Measurements from ENCODE around the gene COCH.
"Not testable (repeated sequence)": the region's sequence is repeated elsewhere in the genome, so short reads cannot be mapped to it uniquely, and the experiment has no call there.

COCH gene

DNA sequence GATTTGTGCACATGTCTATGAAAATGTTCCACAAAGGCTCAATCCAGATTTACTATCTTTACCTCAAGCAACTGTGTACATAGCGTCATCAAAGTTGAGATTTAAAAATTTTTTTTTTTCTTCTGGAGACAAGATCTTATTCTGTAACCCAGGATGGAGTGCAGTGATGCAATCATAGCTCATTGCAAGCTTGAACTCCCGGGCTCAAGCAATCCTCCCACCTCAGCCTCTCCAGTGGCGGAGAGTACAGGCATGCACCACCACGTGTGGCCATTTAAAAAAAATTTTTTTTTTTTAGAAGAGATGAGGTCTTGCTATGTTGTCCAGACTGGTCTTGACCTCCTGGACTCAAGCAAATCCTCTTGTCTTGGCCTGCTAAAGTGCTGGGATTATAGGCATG, 2.3 kb downstream of the COCH start:
- no peak for DNase-seq

DNA sequence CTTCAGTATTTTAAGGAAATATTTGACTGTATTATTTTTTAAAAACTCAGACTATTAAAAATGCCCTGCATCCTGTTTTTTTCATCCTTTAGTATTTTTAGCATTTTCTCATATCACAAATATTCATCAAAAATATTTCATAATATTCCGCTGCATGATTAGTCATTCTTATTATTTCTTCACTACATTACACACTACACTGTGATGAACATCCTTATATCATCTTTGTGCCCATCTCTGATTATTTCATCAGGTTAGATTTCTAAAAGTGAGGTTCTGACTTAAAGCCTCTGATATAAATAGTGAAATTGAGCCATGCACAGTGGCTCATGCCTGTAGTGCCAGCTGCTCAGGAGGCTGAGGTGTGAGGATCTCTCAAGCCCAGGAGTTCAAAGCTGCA, 8.1 kb downstream of the COCH start:
- no peak for DNase-seq

DNA sequence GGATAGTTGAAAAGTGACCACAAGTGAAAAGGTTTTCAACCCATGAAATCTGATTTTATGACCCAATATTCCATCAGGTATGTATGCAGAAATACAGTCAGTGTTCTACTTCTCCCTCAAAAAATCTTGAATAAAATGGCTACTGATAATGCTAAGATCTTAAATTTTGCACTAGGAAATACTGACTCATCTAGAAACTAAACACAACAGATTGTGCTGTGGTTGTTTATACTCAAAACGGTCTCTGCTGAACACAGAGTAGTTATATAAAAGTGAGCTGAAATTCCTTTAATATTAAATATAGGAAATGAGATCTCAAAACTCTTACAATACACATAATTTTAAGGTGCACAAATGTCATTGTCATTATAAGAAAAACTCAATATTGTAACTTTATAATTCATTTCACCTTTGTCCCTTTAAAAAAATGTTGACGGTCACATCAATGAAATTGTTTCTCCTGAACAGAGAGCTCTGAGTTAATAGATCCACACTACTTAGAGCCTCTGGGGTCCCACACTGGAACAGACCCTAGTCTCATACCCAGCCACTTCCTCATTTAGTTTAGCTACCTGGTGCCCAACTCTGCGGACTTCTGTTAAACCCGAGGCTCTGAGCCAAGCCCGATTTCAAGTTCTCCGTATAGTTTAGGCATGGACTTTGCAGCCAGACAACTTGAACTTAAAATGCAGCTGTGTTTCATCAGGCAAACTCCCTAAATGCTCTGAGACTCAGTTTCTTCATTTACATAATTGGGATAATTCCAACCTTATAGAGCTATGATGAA, 9.3 kb downstream of the COCH start:
- DNase-seq: no peak

DNA sequence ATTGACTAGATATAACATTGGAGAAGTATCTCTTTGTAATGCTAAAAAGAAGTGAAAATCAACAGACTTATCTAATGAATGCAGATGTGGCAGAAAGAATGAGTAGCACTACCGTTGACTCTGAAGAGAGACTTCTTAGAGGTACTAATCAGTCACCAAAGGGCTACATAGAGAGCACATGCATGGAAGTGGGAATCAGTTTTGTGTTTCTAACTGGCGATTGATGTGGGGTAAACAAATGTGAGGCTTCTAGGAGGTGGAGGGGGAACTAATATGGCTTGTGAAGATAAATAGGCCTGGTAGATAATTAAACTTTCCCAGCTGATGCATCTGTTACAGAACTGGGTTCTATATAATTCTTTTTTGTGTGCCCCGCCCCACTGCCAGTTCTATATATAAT, 10.5 kb downstream of the COCH start:
- DNase-seq: no peak

DNA sequence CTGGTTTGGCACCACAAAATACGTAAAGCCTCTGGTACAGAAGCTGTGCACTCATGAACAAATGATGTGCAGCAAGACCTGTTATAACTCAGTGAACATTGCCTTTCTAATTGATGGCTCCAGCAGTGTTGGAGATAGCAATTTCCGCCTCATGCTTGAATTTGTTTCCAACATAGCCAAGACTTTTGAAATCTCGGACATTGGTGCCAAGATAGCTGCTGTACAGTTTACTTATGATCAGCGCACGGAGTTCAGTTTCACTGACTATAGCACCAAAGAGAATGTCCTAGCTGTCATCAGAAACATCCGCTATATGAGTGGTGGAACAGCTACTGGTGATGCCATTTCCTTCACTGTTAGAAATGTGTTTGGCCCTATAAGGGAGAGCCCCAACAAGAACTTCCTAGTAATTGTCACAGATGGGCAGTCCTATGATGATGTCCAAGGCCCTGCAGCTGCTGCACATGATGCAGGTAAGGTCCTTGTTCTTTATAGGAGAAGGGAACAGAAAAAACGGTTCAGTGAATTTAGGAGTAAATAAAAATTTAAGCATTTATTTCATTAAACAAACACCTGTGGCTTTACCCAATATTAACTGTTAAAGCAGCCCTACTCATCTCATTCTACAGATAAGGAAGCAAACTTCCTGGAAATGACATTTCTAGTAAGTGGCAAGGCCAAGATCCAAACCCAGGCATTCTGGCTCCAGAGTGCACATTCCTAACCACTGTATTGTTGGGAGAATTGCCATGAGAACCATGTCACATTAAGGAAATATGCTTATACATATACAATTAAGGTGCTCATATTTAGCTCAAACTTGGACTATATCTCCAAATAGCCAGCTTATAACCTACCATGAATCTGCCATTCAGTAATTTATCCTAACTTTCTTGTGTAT, 11.7 kb downstream of the COCH start:
- no peak for DNase-seq

DNA sequence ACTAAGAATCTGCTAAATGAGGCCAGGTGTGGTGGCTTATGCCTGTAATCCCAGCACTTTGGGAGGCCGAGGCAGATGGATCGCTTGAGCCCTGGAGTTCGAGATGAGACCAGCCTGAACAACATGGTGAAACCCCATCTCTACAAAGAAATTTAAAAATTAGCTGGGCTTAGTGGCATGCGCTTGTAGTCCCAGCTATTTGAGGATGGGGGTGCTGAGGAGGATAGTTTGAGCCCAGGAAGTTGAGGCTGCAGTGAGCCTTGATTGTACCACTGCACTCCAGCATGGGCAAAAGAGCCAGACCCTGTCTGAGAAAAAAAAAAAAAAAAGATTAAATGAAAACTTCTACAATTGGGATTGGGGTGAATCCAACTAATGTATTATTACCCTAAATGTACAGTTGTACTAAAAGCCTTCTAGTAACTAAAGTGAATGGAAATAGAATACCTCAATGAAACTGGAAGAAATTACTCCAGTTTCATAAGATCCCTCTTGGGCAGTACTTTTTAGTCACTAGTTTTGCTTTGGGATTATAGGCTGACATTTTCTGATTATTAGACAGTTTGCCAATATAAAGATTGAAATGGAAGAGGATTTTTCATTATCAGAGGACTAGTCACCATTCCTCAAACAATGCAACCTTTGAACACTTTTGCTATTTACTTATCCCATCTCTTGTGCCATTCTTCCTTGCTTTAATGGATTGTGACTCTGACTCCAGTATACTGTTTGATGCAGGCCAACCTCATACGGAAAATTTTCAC, 14.3 kb downstream of the COCH start:
- no peak for DNase-seq

GRCh38 chr14:30889244-30889594, 14.9 kb downstream of the COCH start:
- no peak for DNase-seq

DNA sequence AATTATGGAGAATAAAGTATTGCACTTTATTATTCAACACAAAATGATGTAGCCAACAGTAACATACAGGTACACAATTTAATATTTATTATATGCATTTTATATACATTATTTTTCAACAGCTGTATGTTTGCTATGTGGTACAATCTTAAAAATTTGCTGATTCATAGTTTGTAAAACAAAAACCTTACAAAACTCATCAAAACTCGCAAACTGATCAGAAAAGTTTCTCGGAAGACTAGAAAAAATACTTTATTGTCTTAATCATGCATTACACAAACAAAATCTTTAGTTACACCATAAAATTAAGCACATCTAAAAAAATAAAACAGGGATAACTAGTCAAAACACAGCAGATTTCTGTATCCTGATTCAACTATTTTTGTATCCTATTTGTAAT, 19.5 kb downstream of the COCH start:
- DNase-seq: no peak

DNA sequence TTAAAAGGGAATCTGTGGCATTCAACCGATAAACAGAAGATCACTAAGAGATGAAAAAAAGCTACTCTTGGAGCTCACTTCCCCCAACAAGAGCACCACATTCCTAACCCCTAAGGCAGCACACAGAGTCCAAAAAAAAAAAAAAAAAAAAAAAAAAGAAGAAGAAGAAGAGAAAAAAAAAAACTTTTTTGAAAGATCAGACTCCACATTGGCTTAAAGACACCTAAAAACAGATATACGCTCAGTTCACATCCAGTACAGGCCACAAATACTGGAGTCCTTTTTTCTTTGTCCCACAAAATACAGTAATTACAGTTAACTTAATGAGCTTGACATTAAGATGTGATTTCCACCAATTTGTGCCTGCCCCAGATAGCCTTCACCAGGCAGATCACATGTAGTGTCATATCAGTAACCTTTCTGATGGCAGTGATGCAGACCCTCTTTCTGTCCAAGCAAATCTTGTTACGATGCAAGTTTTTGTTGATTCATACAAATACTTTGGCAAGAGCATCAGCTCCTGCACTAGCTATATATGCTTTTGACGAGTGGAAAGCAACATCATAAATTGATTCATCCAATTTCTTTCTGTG, 20.7 kb downstream of the COCH start:
- no peak for DNase-seq

GRCh38 chr14:30896435-30896834, 22.1 kb downstream of the COCH start:
- no peak for DNase-seq

DNA sequence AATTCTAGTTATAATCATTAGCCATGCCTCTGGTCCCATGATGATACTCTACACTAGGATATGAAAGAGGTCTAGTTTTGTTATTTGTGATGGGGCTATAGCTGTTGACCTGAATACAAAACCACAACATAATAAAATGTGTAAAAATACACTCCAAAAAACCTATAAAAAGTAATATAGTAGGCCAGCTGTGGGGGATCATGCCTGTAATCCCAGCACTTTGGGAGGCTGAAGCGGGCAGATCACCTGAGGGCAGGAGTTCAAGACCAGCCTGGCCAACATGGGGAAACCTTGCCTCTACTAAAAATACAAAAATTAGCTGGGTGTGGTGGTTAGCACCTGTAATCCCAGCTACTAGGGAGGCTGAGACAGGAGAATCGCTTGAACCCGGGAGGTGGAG, 22.8 kb downstream of the COCH start:
- DNase-seq: not testable (repeated sequence)

DNA sequence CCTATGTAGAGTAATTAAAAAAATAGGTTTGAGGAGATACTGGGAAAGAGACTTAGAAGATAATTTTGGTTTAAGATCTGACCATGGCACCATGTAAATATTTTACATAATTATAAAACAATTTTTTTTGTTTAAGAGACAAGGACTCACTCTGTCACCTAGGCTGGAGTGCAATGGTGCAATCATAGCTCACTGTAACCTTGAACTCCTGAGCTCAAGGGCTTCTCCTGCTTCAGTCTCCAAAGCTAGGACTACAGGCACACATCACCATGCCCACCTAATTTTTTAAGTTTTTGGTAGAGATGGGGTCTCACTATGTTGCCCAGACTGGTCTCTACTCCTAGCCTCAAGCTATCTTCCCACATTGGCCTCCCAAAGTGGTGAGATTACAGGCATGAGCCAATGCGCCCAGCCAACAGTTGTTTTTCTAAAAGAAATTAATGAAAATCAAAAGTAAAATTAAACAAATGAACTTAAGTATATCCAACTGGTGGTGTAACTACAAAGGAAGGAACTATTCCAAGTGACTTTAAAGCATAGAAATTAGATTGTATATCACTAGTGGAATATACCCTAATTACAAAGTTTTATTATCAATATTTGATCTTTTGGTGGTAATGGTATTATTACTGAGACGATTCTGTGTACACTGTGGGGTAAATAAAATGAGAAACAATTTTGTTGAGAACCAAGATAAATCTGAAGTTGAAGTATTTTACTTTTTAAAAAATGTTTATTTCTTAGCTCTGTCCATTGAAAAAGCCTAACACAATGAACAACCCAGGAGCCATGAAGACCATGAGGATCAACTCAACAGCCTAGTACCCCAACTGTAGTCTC, 29.1 kb downstream of the COCH start:
- no peak for DNase-seq

DNA sequence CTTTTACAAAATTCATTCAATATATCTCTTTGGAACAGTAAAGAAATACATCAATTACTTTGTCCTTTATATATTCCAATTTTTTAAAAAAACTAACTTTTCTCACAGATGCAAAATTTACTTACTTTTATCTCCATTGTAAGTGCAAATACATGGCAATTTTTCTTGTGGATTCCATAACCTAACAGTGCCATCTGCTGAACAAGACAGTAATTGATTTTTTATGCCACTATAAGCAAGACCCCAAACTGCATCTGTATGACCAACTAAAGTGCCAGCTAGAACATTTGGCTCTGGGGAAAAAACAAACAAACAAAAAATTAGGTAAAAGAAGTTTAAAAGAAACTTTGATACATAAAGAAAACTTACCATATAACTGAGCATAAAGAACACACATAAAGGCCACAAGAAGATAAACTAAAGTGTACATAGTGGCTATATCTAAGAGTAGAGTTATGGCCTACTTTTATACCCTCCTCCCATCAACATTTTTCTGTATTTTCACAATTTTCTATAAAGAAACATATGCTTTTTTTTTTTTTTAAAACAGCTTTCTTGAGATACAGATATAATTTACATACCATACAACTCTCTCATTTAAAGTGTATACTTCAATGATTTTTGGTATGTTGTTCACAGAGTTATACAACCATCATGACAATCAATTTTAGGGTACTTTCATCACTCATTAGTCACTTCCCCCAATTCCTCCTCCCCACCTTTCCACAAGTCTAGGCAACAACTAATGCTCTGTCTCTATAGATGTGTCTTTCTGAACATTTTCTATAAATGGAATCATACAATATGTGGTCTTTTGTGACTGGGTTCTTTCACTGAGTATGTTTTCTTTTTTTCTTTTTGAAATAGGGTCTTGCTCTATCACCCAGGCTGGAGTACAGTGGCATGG, 32.6 kb downstream of the COCH start:
- DNase-seq: no peak

DNA sequence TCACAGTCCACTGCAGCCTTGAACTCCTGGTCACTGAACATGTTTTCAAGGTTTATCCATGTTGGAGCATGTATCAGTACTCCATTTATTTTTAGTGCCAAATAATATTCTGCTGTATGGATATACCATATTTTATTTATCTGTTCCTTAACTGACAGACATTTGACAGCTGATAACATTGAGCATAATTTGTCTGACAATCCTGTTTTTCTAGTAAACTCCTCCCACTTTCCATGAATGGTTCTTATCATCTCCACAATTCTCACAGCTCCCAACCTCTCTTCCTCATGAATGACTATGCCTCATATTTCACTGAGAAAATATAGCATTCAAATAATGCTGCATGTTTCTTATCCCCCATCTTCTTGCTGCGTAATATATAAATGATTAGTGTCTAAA, 33.3 kb downstream of the COCH start:
- no peak for DNase-seq

GRCh38 chr14:30908826-30909225, 34.5 kb downstream of the COCH start:
- DNase-seq: no peak

DNA sequence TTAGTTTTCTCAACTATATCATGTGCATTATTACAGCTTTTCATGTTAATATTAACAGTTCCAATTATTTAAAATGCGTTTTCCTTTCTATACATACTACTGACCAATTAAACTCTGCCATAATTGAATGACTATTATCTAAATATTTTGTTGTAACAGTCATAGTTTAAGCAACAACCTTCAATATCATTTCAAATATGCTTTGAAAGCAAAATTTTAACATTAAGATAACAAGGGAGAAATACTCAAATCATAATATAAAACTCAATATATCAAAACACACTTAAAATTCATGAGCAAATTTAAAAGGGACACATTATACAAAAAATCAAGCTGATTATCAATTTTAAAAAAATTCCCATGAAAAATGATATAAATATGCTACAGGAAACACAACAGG, 40.5 kb downstream of the COCH start:
- DNase-seq: no peak

DNA sequence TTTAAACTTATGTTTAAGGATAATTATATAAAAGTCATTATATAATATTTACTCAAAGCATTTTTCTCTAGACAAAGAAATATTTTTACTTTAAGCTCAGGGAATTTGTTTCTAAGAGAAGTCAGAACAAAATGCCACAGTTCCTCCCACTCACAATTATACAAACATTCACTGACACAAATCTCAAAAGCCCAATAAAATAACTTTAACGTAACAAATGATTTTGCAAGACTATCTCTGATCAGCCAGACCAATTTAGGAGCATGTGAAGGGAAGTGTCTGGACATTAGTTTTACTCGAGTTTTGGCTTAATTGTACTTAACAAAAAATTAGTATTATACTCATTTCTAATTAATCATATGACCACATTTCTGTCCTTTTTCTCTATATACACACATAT, 41.2 kb downstream of the COCH start:
- DNase-seq: no peak

- no peak for DNase-seq
Measured at GRCh38 chr14:30921305-30921704, 46.9 kb downstream of the COCH start.

DNA sequence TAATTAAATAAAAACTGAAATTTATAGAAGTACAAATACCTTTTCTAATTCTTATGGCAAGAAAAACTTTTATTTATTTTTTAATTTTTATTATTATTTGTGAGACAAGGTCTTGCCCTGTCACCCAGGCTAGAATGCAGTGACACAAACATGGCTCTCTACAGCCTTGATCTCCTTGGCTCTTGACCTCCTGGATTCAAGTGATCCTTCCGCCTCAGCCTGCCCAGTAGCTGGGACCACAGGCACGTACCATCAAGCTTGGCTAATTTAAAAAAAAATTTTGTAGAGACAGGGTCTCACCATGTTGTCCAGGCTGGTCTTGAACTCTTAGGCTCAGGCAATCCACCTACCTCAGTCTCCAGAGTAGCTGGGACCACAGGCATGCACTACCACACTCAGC, 47.4 kb downstream of the COCH start:
- no peak for DNase-seq

DNA sequence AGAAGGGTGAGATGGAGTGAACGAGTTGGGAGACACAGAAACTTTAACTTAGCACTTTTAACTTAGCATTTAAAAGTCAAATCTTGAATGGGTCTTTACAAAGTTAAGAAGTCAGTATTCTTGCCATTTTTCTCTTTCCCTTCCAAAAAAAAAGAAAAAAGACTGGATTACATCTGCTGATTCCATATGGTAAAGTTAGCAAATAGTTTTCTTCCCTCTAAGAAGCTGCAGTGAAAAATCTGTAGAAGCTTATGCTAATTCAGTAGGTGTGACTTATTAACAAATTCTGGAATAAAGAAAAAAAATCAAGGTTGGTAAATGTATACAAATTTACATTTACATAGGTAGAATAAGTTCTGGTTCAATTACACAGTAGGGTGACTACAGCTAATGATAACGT, 50.9 kb downstream of the COCH start:
- no peak for DNase-seq

DNA sequence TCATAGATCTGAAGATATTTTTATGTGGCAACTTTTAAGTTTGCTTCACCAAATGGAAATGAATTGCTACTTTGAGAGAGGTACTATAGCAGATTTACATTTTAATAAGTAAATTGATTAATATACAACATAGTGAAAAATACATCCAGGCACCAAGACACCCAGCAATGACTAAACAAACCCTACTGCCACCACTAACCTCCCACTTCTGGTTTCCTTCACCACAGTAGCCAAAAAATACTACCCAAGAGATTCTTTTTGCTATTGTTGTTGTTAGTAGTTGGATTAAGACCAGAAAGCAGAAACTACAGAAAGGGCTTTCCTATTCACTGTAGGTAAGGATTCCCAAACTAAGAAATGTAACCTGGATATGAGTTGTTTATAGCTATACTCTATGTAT, 54.1 kb downstream of the COCH start:
- DNase-seq: no peak
